GM12891 (cell line): ENCODE data around the gene GMPR.

Experiments
- DNase-seq: peaks from one replicate; pipeline ENCODE4 v3.0.0; 2011; ENCODE audit warnings: low spot score; ENCODE audit not compliant: insufficient read length
- FAIRE-seq: peaks from 2 replicates; lab custom pipeline; 2011; peaks lifted over from hg19 to GRCh38; lab: Jason Lieb, UNC
- PAX5 ChIP-seq: IDR thresholded peaks from 2 replicates; pipeline ENCODE4 v1.6.1; 2011; ENCODE audit warnings: low read length, moderate library complexity, mild to moderate bottlenecking; ENCODE audit not compliant: insufficient read depth, severe bottlenecking
- POLR2A ChIP-seq: IDR thresholded peaks from 2 replicates; pipeline ENCODE4 v1.6.1; 2011; ENCODE audit warnings: low read depth, low read length, control low read depth
- POLR2AphosphoS5 ChIP-seq: IDR thresholded peaks from 2 replicates; pipeline ENCODE4 v1.6.1; 2011; ENCODE audit warnings: low read depth, low read length, control low read depth
- POU2F2 ChIP-seq: IDR thresholded peaks from 2 replicates; pipeline ENCODE4 v1.6.1; 2011; ENCODE audit warnings: low read depth, mild to moderate bottlenecking, control low read depth, low read length, moderate library complexity
- SPI1 ChIP-seq: IDR thresholded peaks from 2 replicates; pipeline ENCODE4 v1.6.1; 2011; ENCODE audit warnings: low read depth, low read length, control low read depth
- TAF1 ChIP-seq: IDR thresholded peaks from 2 replicates; pipeline ENCODE4 v1.6.1; 2011; ENCODE audit warnings: low read depth, low read length, control low read depth

The GMPR gene

DNA sequence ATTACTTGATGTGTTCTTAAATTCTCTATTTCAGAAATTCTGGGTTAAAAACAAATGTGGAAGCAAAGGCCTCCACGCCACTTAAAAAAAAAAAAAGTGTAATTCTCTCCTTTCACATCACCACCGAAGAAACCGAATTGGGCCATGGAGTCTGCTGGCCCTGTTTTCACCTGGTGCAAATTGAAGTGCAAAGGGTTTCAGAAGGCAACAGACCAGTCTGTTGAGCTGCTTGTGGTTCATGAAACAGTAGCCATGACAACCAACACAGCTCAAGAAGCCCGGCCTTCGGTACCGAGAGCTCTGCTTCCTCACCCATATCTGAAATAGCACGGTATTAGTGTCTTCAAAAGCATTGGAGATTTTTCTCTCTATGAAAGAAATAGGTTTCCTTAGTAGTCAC lies 63.1 kb downstream of the GMPR start:
- FAIRE-seq = peak; percentile 92

DNA sequence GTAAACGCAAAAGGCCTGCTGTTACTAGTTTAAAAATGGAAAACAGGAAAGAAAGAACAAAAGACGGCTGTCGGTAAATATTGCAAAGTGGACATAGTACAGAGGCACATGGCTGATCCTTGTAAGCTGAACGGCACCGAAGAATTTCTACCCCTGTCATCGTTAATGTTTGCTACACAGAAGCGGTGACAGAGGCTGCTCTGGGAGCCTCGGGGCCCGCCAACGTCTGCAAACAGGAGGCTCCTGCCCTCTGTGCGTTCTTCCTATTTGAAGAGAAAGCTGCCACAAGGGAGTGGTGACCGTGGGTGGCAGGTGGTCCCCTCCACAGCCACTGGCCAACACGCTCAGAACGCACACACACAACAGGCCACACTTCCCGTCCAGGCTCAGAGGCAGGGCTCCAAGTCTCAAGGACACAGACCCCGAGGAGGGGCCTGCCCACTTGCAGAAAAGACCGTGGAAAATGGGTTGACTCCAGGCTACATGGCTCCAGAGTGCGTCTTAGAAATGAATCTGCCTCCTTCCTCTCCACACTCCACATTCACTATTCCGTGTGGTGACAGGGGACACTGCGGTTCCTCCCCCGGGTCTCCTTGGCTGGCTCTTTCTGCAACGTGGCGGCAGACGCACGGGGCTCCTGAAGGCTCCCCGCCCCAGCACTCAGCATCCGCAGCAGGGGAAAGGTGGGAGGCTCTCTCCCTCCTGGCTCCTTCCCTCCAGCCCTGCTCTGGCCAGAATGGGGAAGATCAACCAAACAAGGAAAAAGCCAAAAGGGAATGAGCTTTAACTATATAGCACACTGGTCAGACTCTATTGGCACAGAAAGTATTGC lies 64.5 kb downstream of the GMPR start:
- DNase-seq (no peak), FAIRE-seq (no peak)
- TF ChIP-seq TAF1 (no peak), SPI1 (no peak), POLR2AphosphoS5 (no peak), POLR2A (no peak), PAX5 (no peak), POU2F2 (no peak)

More for the DNA sequence above, 63.1 kb downstream of the GMPR start:
- DNase-seq = peak; percentile 55
- TF ChIP-seq SPI1 (peak; percentile 38; the same call in 1 of the 2 replicates), POLR2A (no peak)

DNA sequence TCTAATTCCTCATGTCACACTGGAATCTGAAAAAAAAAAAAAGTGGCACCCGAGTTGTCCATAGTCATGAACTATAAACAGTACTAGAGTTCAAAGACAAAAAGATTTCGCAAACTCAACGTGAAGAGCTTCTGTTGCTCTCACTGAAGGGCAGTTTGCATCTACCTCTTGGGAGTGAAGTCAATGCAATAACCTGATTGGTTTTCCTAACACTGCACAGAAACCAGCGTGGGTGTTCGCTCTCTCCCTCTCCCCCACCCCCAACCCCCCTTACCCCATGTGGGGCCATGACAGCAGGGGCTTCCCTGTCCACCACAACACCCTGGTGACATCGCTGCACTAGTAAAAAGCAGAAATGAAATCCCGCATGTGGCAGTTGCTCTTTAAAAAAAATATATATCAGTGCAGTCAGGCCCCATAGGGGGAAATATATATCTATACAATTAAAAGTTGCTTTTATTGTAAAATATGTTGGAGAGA lies 66.9 kb downstream of the GMPR start:
- FAIRE-seq (peak; percentile 95), DNase-seq (peak; percentile 56)
- TF ChIP-seq POLR2AphosphoS5 (0 out of 2 replicates have a peak, but pooled peaks have one; percentile 41), SPI1 (peak; percentile 89), TAF1 (0 out of 2 replicates have a peak, but pooled peaks have one; percentile 27), POLR2A (peak; percentile 62), PAX5 (no peak), POU2F2 (peak; percentile 55)

DNA sequence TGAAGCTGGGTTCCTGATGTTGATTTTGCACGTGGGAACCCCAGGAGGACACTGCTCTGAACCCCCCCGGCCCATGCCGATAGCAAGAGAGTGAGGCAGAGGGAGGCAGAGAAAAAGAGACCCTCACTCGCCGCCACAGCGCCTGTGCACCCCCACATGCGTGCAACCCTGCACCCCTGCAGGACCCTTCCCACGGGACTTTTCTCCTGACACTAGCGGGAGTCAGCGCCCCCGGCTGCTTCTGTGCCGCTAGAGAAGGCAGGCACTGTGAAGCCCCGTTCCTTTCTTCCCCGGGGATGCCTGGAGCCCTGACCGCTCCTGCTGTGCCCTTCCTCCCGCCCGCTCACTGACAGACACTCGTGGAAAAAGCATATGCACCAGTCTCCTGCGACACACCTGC lies 67.4 kb downstream of the GMPR start:
- FAIRE-seq = peak; percentile 77
- no peak for DNase-seq
- TF ChIP-seq POU2F2 (no peak), SPI1 (no peak), TAF1 (no peak), POLR2A (no peak), PAX5 (no peak), POLR2AphosphoS5 (no peak; the same call in 1 of the 2 replicates)

DNA sequence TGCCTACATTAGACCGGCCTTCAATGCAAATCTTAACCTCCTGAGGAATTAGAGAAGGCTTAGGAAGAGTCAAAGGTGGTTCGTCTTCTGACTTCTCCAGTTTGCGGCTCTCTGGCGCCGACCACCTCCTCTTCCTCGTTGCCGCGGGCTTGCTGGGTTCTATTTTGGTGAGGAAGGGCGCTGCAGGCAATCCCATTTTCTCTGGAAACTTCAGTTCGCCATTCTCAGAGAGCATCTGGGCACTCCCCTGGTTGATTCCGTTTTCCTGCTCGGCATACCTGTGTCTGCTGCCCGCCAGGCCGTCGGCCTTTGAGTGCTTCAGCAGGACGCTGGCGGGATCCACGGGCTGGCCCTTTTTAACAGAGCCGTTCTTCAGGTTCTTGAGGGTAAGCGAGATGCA lies 67.9 kb downstream of the GMPR start:
- TF ChIP-seq PAX5 = no peak
- TF ChIP-seq TAF1 = no peak
- TF ChIP-seq POLR2AphosphoS5 = no peak
- TF ChIP-seq POU2F2 = no peak
- TF ChIP-seq POLR2A = no peak
- TF ChIP-seq SPI1 = no peak

DNA sequence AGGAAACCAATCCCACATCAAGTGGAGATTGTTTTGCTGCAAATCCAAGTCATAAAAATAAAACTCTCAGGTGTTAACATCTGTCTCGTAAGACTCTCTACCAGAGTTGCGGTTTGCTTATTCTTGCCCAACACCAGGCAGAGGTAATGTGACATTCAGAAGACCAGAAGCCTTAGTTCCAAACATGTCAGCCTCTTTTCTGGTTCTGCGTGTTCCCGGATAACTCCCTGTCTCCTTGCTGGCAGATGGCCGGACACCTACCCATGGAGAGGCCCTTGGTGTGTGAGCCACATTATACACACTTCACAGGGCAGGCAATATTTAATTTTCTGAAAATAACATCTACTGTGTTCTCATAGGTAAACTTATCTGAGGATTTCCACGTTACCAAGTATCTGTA lies 73.4 kb downstream of the GMPR start:
- FAIRE-seq (no peak), DNase-seq (no peak)
- TF ChIP-seq POLR2A = no peak
- no peak for TF ChIP-seq POLR2AphosphoS5
- TF ChIP-seq PAX5 = no peak
- no peak for TF ChIP-seq SPI1
- no peak for TF ChIP-seq TAF1
- TF ChIP-seq POU2F2 = no peak

More for the DNA sequence above, 67.9 kb downstream of the GMPR start:
- FAIRE-seq (no peak), DNase-seq (no peak)

DNA sequence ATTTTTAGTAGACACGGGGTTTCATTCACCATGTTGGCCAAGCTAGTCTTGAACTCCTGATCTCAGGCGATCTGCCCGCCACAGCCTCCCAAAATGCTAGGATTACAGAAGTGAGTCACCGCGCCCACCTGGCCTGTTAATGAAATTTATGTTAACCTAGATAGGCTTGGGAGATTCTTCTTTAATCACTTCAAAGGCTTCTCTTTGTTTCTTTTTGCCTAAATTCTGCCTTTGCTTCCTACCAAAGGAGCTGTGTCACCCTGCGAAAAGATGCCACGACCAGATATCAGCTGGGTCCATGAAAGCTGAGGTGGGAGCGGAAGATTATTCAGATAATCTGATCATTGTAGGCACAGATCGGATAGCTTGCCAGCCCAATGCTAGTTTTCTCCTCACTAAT lies 75.3 kb downstream of the GMPR start:
- FAIRE-seq (no peak), DNase-seq (no peak)
- TF ChIP-seq POLR2AphosphoS5 (no peak), POLR2A (no peak), PAX5 (no peak), SPI1 (no peak), TAF1 (no peak), POU2F2 (no peak)

DNA sequence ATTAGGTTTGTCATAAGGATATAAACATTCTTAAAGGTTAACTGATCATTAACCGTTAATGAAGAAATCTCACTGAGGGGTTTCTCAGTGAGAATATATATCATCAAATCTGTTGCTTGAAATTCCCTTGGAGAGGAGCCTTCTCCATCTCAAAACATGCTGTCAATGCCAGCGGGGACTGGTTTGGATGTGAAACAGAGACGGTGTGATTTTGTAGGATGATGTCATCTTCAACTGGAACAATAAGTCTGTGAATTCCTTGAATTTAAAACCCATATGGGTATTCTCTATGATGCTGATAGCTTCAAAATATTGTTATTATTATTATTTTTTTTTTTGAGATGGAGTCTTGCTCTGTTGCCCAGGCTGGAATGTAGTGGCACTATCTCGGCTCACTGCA lies 75.9 kb downstream of the GMPR start:
- no peak for FAIRE-seq
- TF ChIP-seq PAX5 = no peak
- TF ChIP-seq POLR2A = no peak
- no peak for DNase-seq

DNA sequence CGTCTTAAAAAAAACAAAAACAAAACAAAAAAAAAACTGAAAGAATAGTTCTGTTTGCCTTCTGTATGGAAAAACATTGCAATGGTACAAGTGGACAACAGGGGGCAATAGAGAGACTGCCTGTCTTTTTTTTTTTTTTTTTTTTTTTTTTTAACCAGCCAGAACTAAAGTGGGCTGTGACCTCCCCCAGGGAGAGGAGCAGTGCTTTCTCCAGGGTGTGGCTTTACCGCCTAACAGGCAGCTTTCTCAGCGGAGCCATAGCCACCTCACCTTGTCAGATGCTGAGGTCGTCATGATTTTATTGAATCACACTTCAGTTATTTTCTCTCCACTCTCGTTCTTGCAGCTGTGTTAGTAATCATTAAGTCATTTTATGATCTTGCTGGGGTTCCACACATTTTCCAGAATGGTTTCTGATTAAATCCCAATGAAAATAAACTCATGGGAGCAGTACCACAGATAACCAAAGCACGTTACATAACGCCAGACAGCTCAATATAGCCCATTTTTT lies 78.4 kb downstream of the GMPR start:
- FAIRE-seq = no peak
- TF ChIP-seq POU2F2 (no peak), POLR2AphosphoS5 (no peak)
- no peak for DNase-seq

DNA sequence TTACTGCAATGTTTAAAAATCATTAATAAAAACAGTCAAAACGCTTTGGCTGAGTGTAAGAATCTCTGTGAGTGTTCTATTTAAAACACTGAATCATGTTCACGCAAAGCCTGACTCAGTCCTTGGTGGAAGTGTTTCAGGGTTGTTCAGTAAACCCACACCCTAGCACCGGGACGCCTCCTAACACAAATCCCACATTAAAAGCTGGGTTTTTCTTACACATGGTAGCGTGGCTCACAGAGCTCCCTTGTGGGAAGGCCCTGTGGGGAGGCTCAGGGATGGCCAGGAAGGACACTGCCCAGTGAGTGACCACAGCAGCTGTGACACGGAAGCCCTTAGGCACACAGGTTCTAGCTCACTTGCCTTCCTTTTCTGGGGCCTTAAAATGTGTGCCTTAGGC lies 80.2 kb downstream of the GMPR start:
- no peak for FAIRE-seq
- DNase-seq = no peak
- no peak for TF ChIP-seq POLR2AphosphoS5
